H9 (cell line): ENCODE data around the gene BTN2A1. TPM values are rescaled to one million over a fixed set of nuclear protein-coding genes. Genes with fewer than 3 reads are reported as not detected.
A peak's percentile ranks its signal among the peaks of the same experiment; 100 is the strongest.

Experiments used
- DNase-seq: peaks from one replicate; pipeline ENCODE4 v3.0.0-alpha.2; 2017
- H2AFZ ChIP-seq: one replicate; pipeline ENCODE4 v1.6.1; 2013; ENCODE audit warnings: mild to moderate bottlenecking, low read length, control low read depth, moderate library complexity
- H2AK5ac ChIP-seq: 2 replicates; pipeline ENCODE4 v1.6.1; 2013; ENCODE audit warnings: low read length, control low read depth, mixed read lengths; ENCODE audit not compliant: insufficient read length
- H2BK120ac ChIP-seq: one replicate; pipeline ENCODE4 v1.6.1; 2013; ENCODE audit warnings: low read depth, mild to moderate bottlenecking, low read length, control low read depth, inconsistent platforms; ENCODE audit not compliant: poor library complexity, severe bottlenecking
- H2BK12ac ChIP-seq: 2 replicates; pipeline ENCODE4 v1.6.1; 2013; ENCODE audit warnings: low read length, control low read depth, mixed read lengths, low read depth; ENCODE audit not compliant: insufficient read length
- H2BK15ac ChIP-seq: 2 replicates; pipeline ENCODE4 v1.6.1; 2013; ENCODE audit warnings: low read depth, low read length, control low read depth
- H2BK20ac ChIP-seq: one replicate; pipeline ENCODE4 v1.6.1; 2013; ENCODE audit warnings: low read depth, mild to moderate bottlenecking, low read length, control low read depth, inconsistent platforms; ENCODE audit not compliant: poor library complexity, severe bottlenecking
- H2BK5ac ChIP-seq: 2 replicates; pipeline ENCODE4 v1.6.1; 2013; ENCODE audit warnings: low read length, control low read depth, mixed read lengths; ENCODE audit not compliant: insufficient read length
- H3K14ac ChIP-seq: 2 replicates; pipeline ENCODE4 v1.6.1; 2013; ENCODE audit warnings: low read length, control low read depth; ENCODE audit not compliant: insufficient read depth
- H3K18ac ChIP-seq: 2 replicates; pipeline ENCODE4 v1.6.1; 2013; ENCODE audit warnings: low read depth, mild to moderate bottlenecking, mixed read lengths, low read length, control low read depth; ENCODE audit not compliant: insufficient read length
- H3K23ac ChIP-seq: 2 replicates; pipeline ENCODE4 v1.6.1; 2013; ENCODE audit warnings: low read length, control low read depth, mixed read lengths, low read depth; ENCODE audit not compliant: insufficient read length
- H3K23me2 ChIP-seq: 2 replicates; pipeline ENCODE4 v1.6.1; 2013; ENCODE audit warnings: low read depth, mild to moderate bottlenecking, mixed read lengths, low read length, control low read depth; ENCODE audit not compliant: insufficient read length, poor library complexity, severe bottlenecking
- H3K27ac ChIP-seq: 2 replicates; pipeline ENCODE4 v1.5.1; 2013; ENCODE audit warnings: low read length, control low read depth, mixed read lengths, low read depth; ENCODE audit not compliant: insufficient read length
- H3K27me3 ChIP-seq: 2 replicates; pipeline ENCODE4 v1.6.1; 2013; ENCODE audit warnings: low read length, control low read depth, inconsistent platforms; ENCODE audit not compliant: insufficient read depth
- H3K4ac ChIP-seq: 2 replicates; pipeline ENCODE4 v1.6.1; 2013; ENCODE audit warnings: low read depth, mild to moderate bottlenecking, control low read depth, inconsistent platforms, low read length, moderate library complexity
- H3K4me1 ChIP-seq: 2 replicates; pipeline ENCODE4 v1.6.1; 2013; ENCODE audit warnings: low read length, control low read depth, inconsistent platforms; ENCODE audit not compliant: insufficient read depth
- H3K4me2 ChIP-seq: 2 replicates; pipeline ENCODE4 v1.6.1; 2013; ENCODE audit warnings: low read length, control low read depth, mixed read lengths; ENCODE audit not compliant: insufficient read length, insufficient read depth
- H3K56ac ChIP-seq: 2 replicates; pipeline ENCODE4 v1.6.1; 2013; ENCODE audit warnings: low read depth, mild to moderate bottlenecking, mixed read lengths, low read length, control low read depth; ENCODE audit not compliant: insufficient read length
- H3K79me1 ChIP-seq: 2 replicates; pipeline ENCODE4 v1.6.1; 2013; ENCODE audit warnings: low read depth, mild to moderate bottlenecking, moderate library complexity, low read length, control low read depth, inconsistent platforms; ENCODE audit not compliant: insufficient read depth, poor library complexity, severe bottlenecking
- H3K79me2 ChIP-seq: 2 replicates; pipeline ENCODE4 v1.6.1; 2013; ENCODE audit warnings: low read length, control low read depth, inconsistent platforms; ENCODE audit not compliant: insufficient read depth
- H3K9ac ChIP-seq: 2 replicates; pipeline ENCODE4 v1.6.1; 2013; ENCODE audit warnings: low read length, control low read depth, mixed read lengths; ENCODE audit not compliant: insufficient read length; ENCODE audit errors: extremely low read depth
- H3K9me3 ChIP-seq: one replicate; pipeline ENCODE4 v1.6.1; 2013; ENCODE audit warnings: low read depth, low read length, inconsistent platforms; ENCODE audit not compliant: control insufficient read depth
- H3T11ph ChIP-seq: one replicate; pipeline ENCODE4 v1.6.1; 2013; ENCODE audit warnings: mild to moderate bottlenecking, low read length, control low read depth, inconsistent platforms
- H4K20me1 ChIP-seq: one replicate; pipeline ENCODE4 v1.6.1; 2013; ENCODE audit not compliant: control insufficient read depth, insufficient read length, insufficient read depth
- H4K5ac ChIP-seq: 2 replicates; pipeline ENCODE4 v1.6.1; 2013; ENCODE audit warnings: low read depth, mild to moderate bottlenecking, mixed read lengths, low read length, control low read depth; ENCODE audit not compliant: insufficient read length
- H4K8ac ChIP-seq: replicated peaks from 2 replicates; pipeline ENCODE4 v1.6.1; 2013; ENCODE audit warnings: low read length, control low read depth, mixed read lengths, low read depth; ENCODE audit not compliant: insufficient read length
- H4K91ac ChIP-seq: 2 replicates; pipeline ENCODE4 v1.6.1; 2013; ENCODE audit warnings: low read depth, mild to moderate bottlenecking, moderate library complexity, mixed read lengths, low read length, control low read depth; ENCODE audit not compliant: insufficient read length
- H3K27ac Mint-ChIP-seq, 3 experiments: 2 replicates in 2 of 3; 3 replicates in 1 of 3; pipeline ENCODE4 v1.8.0; 2020 to 2021; ENCODE audit warnings: mixed read lengths in 3 of 3, mild to moderate bottlenecking in 1 of 3, moderate library complexity in 1 of 3
- H3K27me3 Mint-ChIP-seq: 2 replicates; pipeline ENCODE4 v1.8.0; 2021; ENCODE audit warnings: low read depth, mild to moderate bottlenecking, moderate library complexity, mixed read lengths
- H3K36me3 Mint-ChIP-seq, 3 experiments: 2 replicates in 2 of 3; 3 replicates in 1 of 3; pipeline ENCODE4 v1.8.0; 2020 to 2021; ENCODE audit warnings: low read depth in 3 of 3, mixed read lengths in 3 of 3; ENCODE audit not compliant: insufficient read depth in 1 of 3
- H3K4me1 Mint-ChIP-seq, 2 experiments: 2 replicates each; pipeline ENCODE4 v1.8.0; 2020; ENCODE audit warnings: mixed read lengths in 2 of 2
- H3K4me3 Mint-ChIP-seq, 2 experiments: 2 replicates in 1 of 2; 3 replicates in 1 of 2; pipeline ENCODE4 v1.8.0; 2020 to 2021; ENCODE audit warnings: mild to moderate bottlenecking in 2 of 2, mixed read lengths in 2 of 2, moderate library complexity in 1 of 2
- H3K9me3 Mint-ChIP-seq, 2 experiments: 2 replicates in 1 of 2; 3 replicates in 1 of 2; pipeline ENCODE4 v1.8.0; 2020; ENCODE audit warnings: mild to moderate bottlenecking in 2 of 2, mixed read lengths in 2 of 2, moderate library complexity in 1 of 2
- CTCF ChIP-seq: fragments of 200-600 bp; sonication (generic); conservative IDR thresholded peaks from 3 replicates; pipeline ENCODE4 v1.8.0; 2021; ENCODE audit warnings: antibody characterized with exemption, mild to moderate bottlenecking
- WGBS: extraction: QIAGEN DNeasy Blood & Tissue Kit; methylation state at CpG from one replicate; pipeline ENCODE4 v1.1.7; 2013; ENCODE audit warnings: missing lambda C conversion rate, low lambda C conversion rate, mixed read lengths; ENCODE audit not compliant: insufficient read length; ENCODE audit errors: extremely low coverage; 5-methylcytosine and 5-hydroxymethylcytosine counted together
- total RNA-seq: library from RNA; stranded (reverse); gene quantifications from 2 replicates; pipeline ENCODE4 v1.2.1, GENCODE V29; 2021

Gene BTN2A1
- total RNA-seq, 1 experiment from 2014 or later: 18.4 TPM

GRCh38 chr6:26430787-26431186 lies 27.0 kb upstream of the BTN2A1 start:
- no peaks in the 10 kb centered on the region for H3K4me1 ChIP-seq
- H3K9me3 ChIP-seq: no peaks in the 10 kb centered on the region
- no peaks in the 10 kb centered on the region for H3K4me1 Mint-ChIP-seq
- H3K23me2 ChIP-seq: no peaks in the 10 kb centered on the region
- peaks cover 23 to 82% (median 58%) of the 10 kb centered on the region in 3 experiments for H3K36me3 Mint-ChIP-seq
- H4K5ac ChIP-seq: no peak overlapping the region
- no peak overlapping the region for H3K9ac ChIP-seq
- H3K79me2 ChIP-seq: no peaks in the 10 kb centered on the region
- H3K56ac ChIP-seq: no peak overlapping the region
- no peak overlapping the region for H3K27ac ChIP-seq
- no peak overlapping the region for H3T11ph ChIP-seq
- H3K23ac ChIP-seq: no peak overlapping the region
- H3K27me3 Mint-ChIP-seq: no peaks in the 10 kb centered on the region; the same call in 1 of the 2 replicates
- H2BK15ac ChIP-seq: no peak overlapping the region
- TF ChIP-seq CTCF: no peak
- H4K8ac ChIP-seq: no peak overlapping the region
- no peak for DNase-seq
- no peak overlapping the region for H2BK5ac ChIP-seq
- H3K4me3 Mint-ChIP-seq: no peak overlapping the region
- H2AFZ ChIP-seq: no peak overlapping the region
- no peaks in the 10 kb centered on the region for H4K20me1 ChIP-seq
- H3K18ac ChIP-seq: no peak overlapping the region
- H4K91ac ChIP-seq: no peak overlapping the region
- H3K9me3 Mint-ChIP-seq: peaks cover 14 to 16% of the 10 kb centered on the region in 2 experiments
- H2BK12ac ChIP-seq: no peak overlapping the region
- no peak overlapping the region for H3K14ac ChIP-seq
- no peak overlapping the region for H3K4ac ChIP-seq
- no peaks in the 10 kb centered on the region for H3K27me3 ChIP-seq
- no peak overlapping the region for H2BK20ac ChIP-seq
- H3K79me1 ChIP-seq: no peaks in the 10 kb centered on the region
- 0 out of 7 replicates have a peak overlapping the region, but pooled peaks of 1 of the 3 experiments have one; percentile 32 for H3K27ac Mint-ChIP-seq
- H2AK5ac ChIP-seq: no peak overlapping the region
- WGBS: no CpG with 5 or more reads among the region's 5 CpGs
- no peak overlapping the region for H2BK120ac ChIP-seq
- H3K4me2 ChIP-seq: no peak overlapping the region
